ENCODE results near the gene DEPDC5. TPM values are rescaled to one million over a fixed set of nuclear protein-coding genes. Genes with fewer than 3 reads are reported as not detected.

Gene DEPDC5
- total and polyA plus RNA-seq, 2 of the 8 experiments (the other 6 are each of a cell fraction or from before 2014, with no cell fraction given), result 18.3 to 26.5 TPM

DNA sequence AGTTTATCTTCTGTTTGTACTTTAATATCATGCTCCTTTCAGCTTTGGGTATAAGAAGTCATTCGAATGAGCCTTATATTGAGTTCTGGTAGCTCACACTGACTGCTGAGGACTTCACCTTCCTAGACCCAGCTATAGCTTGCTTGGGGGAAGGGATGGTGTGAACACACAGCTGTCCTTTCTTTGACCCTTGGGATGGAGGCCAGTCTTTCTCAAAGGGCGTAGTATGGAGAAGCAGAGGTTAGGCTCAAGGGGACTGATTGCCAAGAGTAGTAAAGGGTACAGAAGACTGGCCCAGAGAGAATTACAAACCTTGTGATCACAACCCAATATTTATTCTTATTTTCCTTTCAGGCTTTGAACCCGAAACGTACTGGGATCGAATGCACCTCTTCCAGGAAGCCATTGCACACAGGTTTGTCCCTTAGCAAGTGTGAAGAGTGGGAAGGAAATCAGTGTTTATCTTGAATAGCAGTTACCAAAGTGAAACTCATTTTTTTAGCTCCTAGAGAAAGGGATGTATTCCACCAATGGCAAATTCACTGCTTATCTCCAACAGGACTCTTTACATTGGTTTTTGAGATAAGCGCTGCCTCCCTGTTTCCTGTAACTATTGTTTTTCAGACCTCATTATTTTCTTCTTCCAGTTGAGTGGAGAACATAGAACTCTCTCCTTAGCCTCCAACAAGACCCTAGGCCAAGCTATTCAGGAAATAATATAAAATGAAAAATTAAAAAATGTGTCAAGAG, 147.7 kb downstream of the DEPDC5 start:
- H3K79me1 ChIP-seq (ENCODE audit: low read depth, low read length), result no peaks in the 10 kb centered on the region
- no peak overlapping the region for H2BK12ac ChIP-seq (ENCODE audit: low read depth, low read length)
- no peak overlapping the region for H3K4me3 ChIP-seq (ENCODE audit: extremely low read depth in 1 of 4, insufficient read depth in 2 of 4, low read depth in 3 of 4, low read length in 4 of 4)
- H3K79me2 ChIP-seq (ENCODE audit: control insufficient read depth in 1 of 2, insufficient read depth in 2 of 2, low read length in 2 of 2), result no peaks in the 10 kb centered on the region
- no peak overlapping the region for H2BK120ac ChIP-seq (replicated peaks; ENCODE audit: low read depth, low read length)
- H4K8ac ChIP-seq (ENCODE audit: extremely low read depth, insufficient read depth, low read length), result no peak overlapping the region
- no peaks in the 10 kb centered on the region for H4K20me1 ChIP-seq (replicated peaks in 1 of 2; ENCODE audit: control insufficient read depth in 1 of 2, insufficient read depth in 2 of 2, low read length in 2 of 2)
- no peak overlapping the region for H3K14ac ChIP-seq (ENCODE audit: insufficient read length)
- H3K23me2 ChIP-seq (ENCODE audit: low read depth, low read length), result peaks cover 4% of the 10 kb centered on the region; the same call in 1 of the 2 replicates
- FAIRE-seq, result no peak
- no peak overlapping the region for H2AK5ac ChIP-seq (ENCODE audit: low read depth, low read length)
- H2BK20ac ChIP-seq (ENCODE audit: low read length), result no peak overlapping the region
- no peak overlapping the region for H3K4ac ChIP-seq (replicated peaks; ENCODE audit: insufficient read length, low read depth, low read length)
- H3K18ac ChIP-seq (ENCODE audit: extremely low read depth, low read length), result no peak overlapping the region
- H3K27ac ChIP-seq (ENCODE audit: low read depth, low read length), result no peak overlapping the region
- peaks cover 0 to 10% (median 1%) of the 10 kb centered on the region in 4 experiments; a peak in 1 of 8 replicates for H3K36me3 ChIP-seq (ENCODE audit: control insufficient read depth in 2 of 4, insufficient read depth in 4 of 4, low read length in 3 of 4)
- H3K23ac ChIP-seq (ENCODE audit: insufficient read length), result no peak overlapping the region
- WGBS, 2 experiments (ENCODE audit: extremely low coverage in 1 of 2, insufficient coverage in 1 of 2, insufficient read length in 1 of 2, insufficient replicate concordance in 2 of 2, low coverage in 1 of 2, low lambda C conversion rate in 2 of 2, missing lambda C conversion rate in 1 of 2), result 81% methylated on average over 6 of the region's 6 CpGs; no CpG with 5 or more reads in 1 of the 2 experiments
- POLR2A ChIA-PET (ENCODE audit: partially characterized antibody), result interaction anchor here (1.7 kb wide), 1 partner anchor 41 kb away, joined by 3 read pairs; no protein-coding TSS in a partner anchor
- peaks cover 0 to 3% (median 1%) of the 10 kb centered on the region in 4 experiments; a peak in 2 of 7 replicates for H3K4me1 ChIP-seq (replicated peaks in 1 of 4; ENCODE audit: control insufficient read depth in 3 of 4, insufficient read depth in 4 of 4, low read length in 3 of 4)
- no peak overlapping the region for H3K9ac ChIP-seq (replicated peaks in 1 of 4; ENCODE audit: extremely low read depth in 1 of 4, low read depth in 3 of 4, low read length in 3 of 4)
- H3K27me3 ChIP-seq (replicated peaks in 1 of 4; ENCODE audit: control insufficient read depth in 3 of 4, extremely low read depth in 1 of 4, insufficient read depth in 3 of 4, low read length in 3 of 4), result no peaks in the 10 kb centered on the region
- no peak for DNase-seq (ENCODE audit: low read depth in 1 of 2, low spot score in 2 of 2)
- H2BK5ac ChIP-seq (ENCODE audit: low read depth, low read length), result no peak overlapping the region
- no peaks in the 10 kb centered on the region for H3K9me3 ChIP-seq (ENCODE audit: insufficient read depth in 2 of 2, low read depth in 1 of 2, low read length in 1 of 2)
- no peak overlapping the region for H3K56ac ChIP-seq (replicated peaks; ENCODE audit: insufficient read length, low read depth, low read length)
- H2BK15ac ChIP-seq (ENCODE audit: low read length), result no peak overlapping the region
- no peak overlapping the region for H4K91ac ChIP-seq (replicated peaks; ENCODE audit: insufficient read length, low read length)
- H4K5ac ChIP-seq (ENCODE audit: insufficient read length, low read depth, low read length), result no peak overlapping the region
- H3K4me2 ChIP-seq (ENCODE audit: insufficient read depth in 1 of 2, low read depth in 2 of 2, low read length in 2 of 2), result no peak overlapping the region
- CTCF ChIA-PET (ENCODE audit: partially characterized antibody), result interaction anchor here (0.6 to 5.9 kb wide), 5 partner anchors 11 to 1252 kb away, joined by 3 to 30 read pairs (median 6); no protein-coding TSS in a partner anchor
- no peak overlapping the region for H2AFZ ChIP-seq (ENCODE audit: low read length)
- TF ChIP-seq, protein P1, sequence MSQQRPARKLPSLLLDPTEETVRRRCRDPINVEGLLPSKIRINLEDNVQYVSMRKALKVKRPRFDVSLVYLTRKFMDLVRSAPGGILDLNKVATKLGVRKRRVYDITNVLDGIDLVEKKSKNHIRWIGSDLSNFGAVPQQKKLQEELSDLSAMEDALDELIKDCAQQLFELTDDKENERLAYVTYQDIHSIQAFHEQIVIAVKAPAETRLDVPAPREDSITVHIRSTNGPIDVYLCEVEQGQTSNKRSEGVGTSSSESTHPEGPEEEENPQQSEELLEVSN (IDR thresholded peaks at IDR 0.05), result no peak
- TF ChIP-seq CREB1 (IDR thresholded peaks at IDR 0.05), result no peak
- TF ChIP-seq RXRA (IDR thresholded peaks at IDR 0.05; ENCODE audit: insufficient read depth, low read depth, low read length), result no peak
- no peak for TF ChIP-seq CBX5 (IDR thresholded peaks at IDR 0.05; ENCODE audit: low read depth, low read length)
- no peak for TF ChIP-seq PHF8 (conservative IDR thresholded peaks at IDR 0.05; ENCODE audit: low read depth, low read length)
- TF ChIP-seq, protein P2, sequence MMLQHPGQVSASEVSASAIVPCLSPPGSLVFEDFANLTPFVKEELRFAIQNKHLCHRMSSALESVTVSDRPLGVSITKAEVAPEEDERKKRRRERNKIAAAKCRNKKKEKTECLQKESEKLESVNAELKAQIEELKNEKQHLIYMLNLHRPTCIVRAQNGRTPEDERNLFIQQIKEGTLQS (IDR thresholded peaks at IDR 0.05; ENCODE audit: insufficient read depth, low read depth, low read length), result no peak
- no peak for TF ChIP-seq NANOG (IDR thresholded peaks at IDR 0.05; ENCODE audit: insufficient read depth, low read depth, low read length, poor library complexity, severe bottlenecking)
- no peak for TF ChIP-seq BCL11A (IDR thresholded peaks at IDR 0.05; ENCODE audit: low read depth in 2 of 2, low read length in 2 of 2)
- TF ChIP-seq CHD2 (IDR thresholded peaks at IDR 0.05; ENCODE audit: low read length), result no peak
